GM21619 (cell line): ENCODE data around the gene EXOSC5.
A peak's percentile ranks its signal among the peaks of the same experiment; 100 is the strongest.
"Not testable (repeated sequence)": the region's sequence is repeated elsewhere in the genome, so short reads cannot be mapped to it uniquely, and the experiment has no call there.

Experiments used
- ATAC-seq: cut with Tn5 transposase; IDR thresholded peaks from one replicate; pipeline ENCODE4 v1.9.1; 2021; ENCODE audit not compliant: unreplicated experiment

The EXOSC5 gene

GRCh38 chr19:41408846-41409245 lies 11.7 kb upstream of the EXOSC5 start:
- ATAC-seq = not testable (repeated sequence)

DNA sequence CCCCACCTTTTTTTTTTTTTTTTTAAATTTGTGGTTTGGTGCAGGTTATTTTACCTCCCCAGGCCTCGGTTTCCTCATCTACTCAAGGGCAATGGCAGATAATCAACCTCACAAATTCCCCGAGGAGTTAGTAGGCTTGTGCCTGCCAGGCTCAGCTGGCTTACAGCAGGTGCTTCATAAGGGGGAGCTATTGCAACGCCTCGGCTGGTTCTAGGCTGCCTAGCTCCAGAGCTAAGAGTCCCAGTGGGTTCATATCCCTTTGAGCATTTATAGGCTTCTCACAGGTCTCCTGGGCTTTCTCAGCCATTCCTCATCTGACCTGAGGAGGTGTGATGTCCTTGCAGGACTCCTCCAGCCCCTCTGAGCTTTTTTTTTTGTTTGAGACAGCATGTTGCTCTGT lies 11.1 kb upstream of the EXOSC5 start:
- ATAC-seq = no peak

- ATAC-seq = no peak
Measured at GRCh38 chr19:41407271-41407670, 10.1 kb upstream of the EXOSC5 start.

GRCh38 chr19:41405776-41406175 lies 8.6 kb upstream of the EXOSC5 start:
- no peak for ATAC-seq

DNA sequence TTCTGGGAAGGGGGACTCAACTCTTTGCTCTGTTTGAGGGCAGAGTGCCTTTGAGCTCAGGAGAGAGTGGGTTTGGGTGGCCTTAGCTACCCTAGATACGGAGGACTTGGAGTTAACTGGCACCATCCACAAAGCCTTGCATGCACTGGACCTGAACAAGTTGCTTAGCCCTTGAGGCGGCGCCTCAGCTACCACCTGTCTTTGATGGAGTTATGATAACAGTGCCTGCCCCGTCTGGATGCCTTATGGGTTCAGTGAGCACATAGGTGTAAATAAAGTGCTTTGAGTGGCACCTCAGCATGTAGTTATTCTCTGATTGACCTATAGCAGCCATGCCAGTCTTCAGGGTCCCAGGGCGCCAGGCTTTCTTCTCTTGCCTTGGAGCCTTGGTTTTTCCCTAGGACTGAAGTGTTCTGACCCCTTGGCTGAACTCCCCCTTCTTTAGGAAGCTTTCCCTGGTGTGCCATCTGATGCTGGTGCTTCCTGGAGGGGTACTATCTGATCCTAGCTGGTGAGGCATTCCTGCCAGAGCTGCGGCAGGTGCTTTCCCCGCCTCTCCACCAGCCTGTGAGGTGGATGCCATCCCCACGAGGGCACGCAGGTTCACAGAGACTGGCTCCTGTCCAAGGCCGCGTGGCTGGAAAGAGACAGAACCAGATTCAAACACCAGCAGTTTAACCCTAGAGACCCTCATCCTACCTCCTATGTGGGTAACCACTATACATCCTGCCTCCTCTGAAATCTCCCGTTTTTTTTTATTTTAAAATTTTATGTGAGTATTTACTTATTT lies 6.2 kb upstream of the EXOSC5 start:
- no peak for ATAC-seq

- ATAC-seq = no peak
Measured at GRCh38 chr19:41402010-41402409, 4.9 kb upstream of the EXOSC5 start.

- ATAC-seq = no peak
Measured at GRCh38 chr19:41401483-41401882, 4.3 kb upstream of the EXOSC5 start.

- no peak for ATAC-seq
Measured at GRCh38 chr19:41399525-41399924, 2.4 kb upstream of the EXOSC5 start.

GRCh38 chr19:41399091-41399490 lies 1.9 kb upstream of the EXOSC5 start:
- ATAC-seq = no peak

DNA sequence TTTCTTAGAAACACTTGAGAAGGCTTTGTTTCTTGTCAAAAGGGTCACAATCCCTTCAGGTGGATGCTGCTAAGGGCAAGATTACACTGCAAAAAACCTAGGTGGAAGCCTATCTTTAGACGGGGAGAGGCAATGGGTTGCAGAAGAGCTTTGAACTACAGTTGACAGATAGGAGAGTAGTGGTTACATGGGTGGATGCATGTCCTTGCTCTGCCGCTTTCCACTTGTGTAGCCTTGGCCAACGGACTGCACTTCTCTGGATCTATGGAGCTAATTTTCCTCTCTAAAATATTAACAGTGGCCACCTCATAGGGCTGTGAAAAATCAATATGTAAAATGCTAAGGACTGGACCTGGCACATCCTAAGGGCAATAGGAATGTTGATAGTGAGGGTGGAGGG lies 1.4 kb upstream of the EXOSC5 start:
- ATAC-seq = no peak

DNA sequence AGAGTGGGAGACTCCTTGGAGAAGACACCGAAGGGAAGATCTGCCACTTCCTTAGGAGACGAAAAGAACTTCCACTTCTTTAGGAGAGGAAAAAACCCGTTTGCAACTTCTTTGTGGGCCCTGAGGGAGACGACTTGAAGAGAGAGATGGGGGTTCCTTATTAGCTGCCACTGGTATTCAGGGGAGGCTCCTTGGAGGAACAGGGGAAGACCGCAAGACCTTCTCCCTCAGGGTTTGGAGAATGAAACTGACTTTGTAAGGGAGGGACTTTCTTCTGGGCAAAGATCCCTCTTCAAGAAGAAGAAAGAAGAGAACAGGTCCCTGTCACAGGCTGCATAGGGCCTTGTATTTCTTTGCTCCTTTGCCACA lies 875 bp upstream of the EXOSC5 start:
- no peak for ATAC-seq

- ATAC-seq = no peak
Measured at GRCh38 chr19:41395355-41395754, 1.8 kb downstream of the EXOSC5 start.

DNA sequence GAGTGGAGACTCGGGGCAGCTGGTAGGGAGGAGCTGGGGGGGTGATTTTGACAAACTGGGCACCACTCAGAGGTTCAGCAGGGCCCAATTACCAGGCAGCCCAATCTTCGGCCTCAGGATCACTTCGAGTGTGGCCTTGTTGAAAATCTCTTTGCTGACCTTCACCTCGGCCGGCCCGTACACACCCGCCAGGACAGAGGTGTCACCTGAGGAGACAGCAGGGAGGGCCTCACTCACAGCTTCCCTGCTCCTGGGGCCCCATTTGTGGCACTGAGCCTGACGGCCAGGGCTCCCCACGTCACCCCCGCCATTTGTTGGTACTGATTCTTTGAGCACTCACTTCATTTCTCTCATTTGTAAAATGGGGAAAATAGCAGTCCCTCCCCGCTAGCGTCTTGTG lies 4.4 kb downstream of the EXOSC5 start:
- ATAC-seq = no peak

DNA sequence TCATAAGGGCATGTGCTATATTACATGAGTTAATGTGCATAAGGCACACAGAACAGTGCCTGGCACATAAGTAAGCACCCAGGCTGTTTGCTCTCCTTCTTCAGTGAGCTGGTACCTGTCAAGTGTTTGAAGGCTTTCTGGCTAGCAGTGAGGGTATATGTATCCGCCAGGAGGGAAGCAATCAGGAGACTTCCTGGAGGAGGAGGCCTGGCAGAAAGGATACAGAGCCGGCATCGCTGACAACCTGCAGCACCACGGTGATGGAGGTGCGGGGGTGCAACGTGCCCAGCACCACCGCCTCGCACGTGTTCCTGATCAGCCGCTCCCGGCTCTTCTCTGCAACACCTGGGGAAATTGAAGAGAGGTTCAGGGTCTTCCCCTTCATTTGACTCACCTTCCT lies 5.5 kb downstream of the EXOSC5 start:
- ATAC-seq = no peak

DNA sequence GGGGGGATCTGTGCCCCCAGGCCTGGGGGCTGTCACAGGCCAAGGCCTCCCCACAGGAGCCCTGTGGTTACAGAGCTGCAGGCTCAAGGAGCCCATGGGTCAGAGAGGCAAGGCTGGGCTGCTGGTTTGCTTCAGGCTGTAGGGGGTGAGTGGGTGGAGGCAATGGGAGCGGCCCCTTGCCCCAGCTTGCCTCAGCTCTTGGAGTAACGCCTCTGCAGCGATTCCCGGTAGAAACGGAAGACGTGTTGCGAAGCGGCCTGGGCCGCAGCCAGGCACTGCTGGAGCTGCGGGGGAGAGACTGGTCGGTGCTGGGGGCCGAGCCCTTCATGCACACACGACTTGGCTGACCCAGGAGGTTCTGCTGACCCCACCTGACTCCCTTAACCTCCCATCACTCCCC lies 10.7 kb downstream of the EXOSC5 start:
- ATAC-seq = no peak

DNA sequence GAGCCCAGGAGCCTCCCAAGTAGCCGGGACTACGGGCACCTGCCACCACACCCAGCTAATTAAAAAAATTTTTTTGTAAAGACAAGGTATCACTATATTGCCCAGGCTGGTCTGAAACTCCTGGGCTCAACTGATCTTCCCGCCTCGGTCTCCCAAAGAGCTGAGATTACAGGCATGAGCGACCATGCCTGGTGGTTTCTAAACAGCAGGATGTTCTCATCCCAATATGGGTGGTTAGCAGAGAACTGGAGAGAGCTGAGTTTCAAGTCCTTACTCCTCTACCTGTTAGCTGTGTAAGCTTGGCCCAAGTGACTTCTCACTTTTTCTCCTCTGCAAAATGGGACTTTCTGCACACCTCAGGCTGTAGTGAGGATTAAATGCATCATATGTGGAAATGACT lies 12.8 kb downstream of the EXOSC5 start:
- no peak for ATAC-seq

DNA sequence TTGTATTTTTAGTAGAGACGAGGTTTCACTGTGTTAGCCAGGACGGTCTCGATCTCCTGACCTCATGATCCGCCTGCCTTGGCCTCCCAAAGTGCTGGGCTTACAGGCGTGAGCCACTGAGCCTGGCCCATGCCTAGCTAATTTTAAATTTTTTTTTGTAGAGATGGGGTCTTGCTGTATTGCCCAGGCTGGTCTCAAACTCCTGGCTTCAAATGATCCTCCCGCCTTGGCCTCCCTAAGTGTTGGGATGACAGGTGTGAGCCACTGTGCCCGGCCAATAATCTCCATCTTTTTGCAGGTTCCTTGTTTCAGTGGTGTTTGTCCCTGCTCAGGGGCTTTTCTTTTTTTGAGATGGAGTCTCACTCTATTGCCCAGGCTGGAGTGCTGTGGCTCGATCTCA lies 15.6 kb downstream of the EXOSC5 start:
- not testable (repeated sequence) for ATAC-seq

- ATAC-seq = peak; percentile 65
Measured at GRCh38 chr19:41377977-41378709, 19.0 kb downstream of the EXOSC5 start.

DNA sequence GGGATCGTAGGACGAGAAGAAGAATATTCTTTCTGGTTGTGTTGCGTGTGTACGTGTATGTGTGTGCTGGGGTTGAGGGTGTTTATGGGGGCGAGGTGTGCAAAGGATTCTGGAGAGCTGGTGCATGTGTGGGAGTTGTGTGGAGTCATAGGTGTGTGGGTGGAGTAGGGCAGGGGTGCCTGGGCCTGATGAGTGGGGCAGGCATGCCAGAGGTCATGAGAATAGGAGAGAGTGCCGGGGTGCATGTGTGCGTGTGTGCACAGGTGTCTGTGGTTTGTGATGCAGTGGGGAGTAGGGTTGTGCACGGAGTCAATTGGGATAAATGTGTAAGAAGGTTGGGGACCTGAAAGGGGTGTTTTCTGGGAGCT lies 20.2 kb downstream of the EXOSC5 start:
- no peak for ATAC-seq

- no peak for ATAC-seq
Measured at GRCh38 chr19:41376241-41376997, 20.7 kb downstream of the EXOSC5 start, which contains the start of gene TMEM91. Gene TMEM91, plus strand, starts transcription at chr19:41376533. Its CDS starts 1,777 bp downstream, at chr19:41378310.

DNA sequence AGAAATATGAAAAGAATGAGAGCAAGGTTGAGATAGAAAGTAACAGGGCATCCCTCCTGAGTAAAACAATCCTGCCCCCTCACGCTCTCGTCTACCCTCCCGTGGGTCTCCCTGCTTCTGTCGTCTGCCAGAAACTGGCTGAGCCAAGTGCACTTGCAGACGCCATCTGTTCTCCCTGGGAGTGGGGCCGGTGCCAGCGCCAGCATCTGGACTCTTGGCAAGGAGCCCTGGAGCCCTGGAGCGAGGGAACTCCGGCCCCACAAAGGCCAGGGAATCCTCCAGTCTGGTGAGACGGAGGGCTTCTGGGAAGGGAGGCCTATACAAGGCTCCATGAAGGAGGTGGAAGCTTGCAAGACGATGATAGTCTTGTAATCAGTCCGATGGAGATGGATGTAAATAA lies 23.2 kb downstream of the EXOSC5 start:
- ATAC-seq = no peak

DNA sequence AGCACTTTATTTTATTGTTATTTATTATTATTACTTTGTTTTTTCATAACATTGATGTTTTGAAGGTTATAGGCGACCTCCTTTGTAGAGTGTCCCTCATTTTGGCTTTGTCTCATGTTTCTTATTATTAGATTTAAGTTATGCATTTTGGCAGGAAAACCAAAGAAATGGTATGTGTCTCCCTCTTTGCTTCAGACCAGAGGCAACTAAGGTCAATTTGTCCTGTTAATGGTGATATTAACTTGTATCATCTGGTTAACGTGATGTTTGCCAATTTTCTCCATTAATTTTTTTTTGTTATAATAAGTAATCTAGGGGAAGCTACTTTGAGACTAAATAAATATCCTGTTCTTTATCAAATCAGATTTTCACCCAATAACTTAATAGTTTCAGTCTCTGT lies 24.7 kb downstream of the EXOSC5 start:
- ATAC-seq = no peak
